GM12801 (cell line): Measurements from ENCODE around the gene CBFA2T3.

Experiments used
- CTCF ChIP-seq: IDR thresholded peaks from one replicate; pipeline ENCODE4 v1.5.1; 2011; ENCODE audit warnings: control low read depth; ENCODE audit not compliant: insufficient read length; ENCODE audit errors: extremely low read depth

Gene CBFA2T3

DNA sequence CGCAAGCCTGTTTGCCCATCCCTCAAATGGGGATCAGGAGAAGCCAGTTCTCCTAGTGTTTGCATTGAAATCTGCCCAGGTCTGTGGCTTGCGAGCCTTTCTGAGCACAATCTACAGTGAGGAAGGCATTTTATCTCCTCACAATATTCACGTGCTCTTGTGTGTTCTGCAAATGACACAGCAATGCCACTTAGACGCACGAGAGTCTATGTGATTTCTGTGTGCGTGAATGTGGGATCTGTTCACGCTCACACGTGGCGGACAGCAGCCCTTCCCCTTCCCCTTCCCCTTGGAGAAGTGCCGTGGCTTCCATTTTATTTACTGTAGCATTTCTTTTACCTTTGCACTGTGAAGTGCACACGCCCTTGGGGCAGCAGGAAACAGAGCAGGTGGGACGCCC is 17.7 kb upstream of the CBFA2T3 start:
- TF ChIP-seq CTCF: no peak

- no peak for TF ChIP-seq CTCF
Observed at GRCh38 chr16:88993946-88994600, 17.1 kb upstream of the CBFA2T3 start.

DNA sequence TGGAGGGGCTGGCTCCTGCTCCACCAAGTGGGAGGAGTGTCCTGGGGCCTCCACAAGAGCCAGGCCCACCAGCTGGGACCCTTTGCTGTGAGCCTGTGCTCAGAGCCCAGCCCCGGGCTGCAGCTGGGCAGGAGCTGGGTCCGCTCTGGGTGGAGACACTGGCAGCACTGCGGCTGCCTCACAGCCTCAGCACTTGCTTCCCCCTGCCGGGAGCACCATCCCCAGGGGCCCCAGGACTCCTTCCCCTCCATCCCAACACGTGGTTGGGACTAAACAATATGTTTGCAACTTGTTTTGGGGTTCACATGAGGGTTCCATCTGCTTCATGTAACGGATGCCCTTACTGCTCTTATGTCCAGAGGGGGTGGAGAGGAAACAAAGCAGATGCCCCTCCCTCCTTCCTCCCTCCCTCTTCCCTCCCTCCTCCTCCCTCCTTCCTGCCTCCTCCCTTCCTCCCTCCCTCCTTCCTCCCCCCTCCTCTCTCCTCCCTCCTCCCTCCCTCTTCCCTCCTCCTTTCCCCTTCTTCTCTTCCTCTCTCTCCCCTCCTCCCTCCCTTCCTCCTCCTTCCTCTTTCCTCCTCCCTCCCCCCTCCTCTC is 16.3 kb upstream of the CBFA2T3 start:
- TF ChIP-seq CTCF: no peak

- TF ChIP-seq CTCF: no peak
Observed at GRCh38 chr16:88992351-88993165, 15.6 kb upstream of the CBFA2T3 start.

DNA sequence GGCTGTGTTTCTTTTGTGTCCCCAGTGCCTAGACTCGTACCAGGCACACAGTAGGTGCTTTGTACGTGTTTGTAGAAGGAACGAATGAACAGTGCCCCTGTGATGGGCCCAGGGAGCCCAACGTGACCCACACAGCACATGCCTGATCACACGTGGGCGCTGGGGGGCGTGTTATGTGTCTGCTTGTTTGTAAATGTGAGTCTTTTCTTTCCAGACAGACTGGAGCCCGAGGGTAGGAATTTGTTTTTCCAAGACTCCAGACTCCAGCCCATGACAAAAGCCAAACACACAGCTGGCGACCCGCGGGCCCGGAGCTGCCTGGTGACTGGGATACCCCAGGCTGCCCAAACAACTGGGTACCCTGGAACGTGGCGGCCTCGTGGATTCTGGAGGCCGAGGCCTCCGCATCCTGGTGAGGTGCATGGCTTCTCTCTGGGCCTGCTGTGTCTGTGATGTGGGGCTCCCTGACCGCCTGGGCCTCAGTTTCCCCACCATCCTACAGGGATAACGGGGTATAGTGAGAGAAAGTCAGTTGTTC is 14.9 kb upstream of the CBFA2T3 start:
- TF ChIP-seq CTCF: no peak

DNA sequence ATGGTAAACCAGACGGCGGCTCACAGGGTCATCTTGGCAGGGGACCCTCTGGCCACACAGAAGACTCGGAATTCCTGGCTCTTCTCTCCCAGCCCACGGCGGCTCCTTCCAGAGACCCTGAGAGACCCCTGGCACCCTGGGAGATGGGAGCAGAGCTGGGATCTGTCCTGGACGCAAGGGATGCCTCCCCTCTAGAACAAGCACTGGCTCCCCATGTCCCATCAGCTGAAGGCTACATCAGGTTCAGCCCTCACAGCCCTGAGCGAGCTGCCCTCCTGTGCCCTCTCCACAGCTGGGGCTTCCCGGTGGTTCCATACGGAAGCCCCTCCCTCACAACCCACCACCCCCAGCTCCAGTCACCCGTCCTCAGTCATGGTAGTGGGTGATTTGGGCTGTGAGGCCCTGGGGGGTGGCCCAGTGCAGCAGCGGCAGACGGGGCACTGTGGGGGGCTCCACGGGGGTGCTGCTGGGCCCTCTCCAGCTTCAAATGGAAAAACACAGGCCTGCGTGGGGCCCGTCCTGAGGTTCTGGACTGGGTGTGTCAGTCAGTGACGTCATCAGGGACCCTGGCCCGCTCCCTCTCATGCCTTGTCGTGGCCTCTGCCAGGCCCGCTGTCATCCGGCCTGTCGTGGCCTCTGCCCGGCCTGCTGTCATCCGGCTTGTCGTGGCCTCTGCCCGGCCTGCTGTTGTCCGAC is 13.0 kb upstream of the CBFA2T3 start:
- TF ChIP-seq CTCF: no peak
